Measurements from ENCODE around the gene STX3. TPM values are rescaled to one million over a fixed set of nuclear protein-coding genes. Genes with fewer than 3 reads are reported as not detected.

STX3 gene
- total RNA-seq, 1 experiment from 2014 or later: 20.4 TPM

GRCh38 chr11:59782080-59782479 lies 26.9 kb downstream of the STX3 start:
- Histone ChIP-seq H3K36me3 (ENCODE audit: control insufficient read depth in 1 of 2, insufficient read depth in 2 of 2, low read length in 2 of 2) (no peaks in the 10 kb centered on the region), H3K9me2 (ENCODE audit: insufficient read depth) (no peaks in the 10 kb centered on the region), H3K4me2 (ENCODE audit: low read length) (no peak overlapping the region), H3K27me3 (ENCODE audit: insufficient read depth, low read length) (no peaks in the 10 kb centered on the region), H2AFZ (ENCODE audit: low read depth, low read length, poor library complexity, severe bottlenecking) (no peak overlapping the region), H3K79me2 (ENCODE audit: insufficient read depth, low read length) (peaks cover 3% of the 10 kb centered on the region; the same call in 1 of the 2 replicates), H3K4me3 (replicated peaks in 1 of 2; ENCODE audit: low read depth in 1 of 2, low read length in 2 of 2) (no peak overlapping the region), H3K4me1 (ENCODE audit: control insufficient read depth in 1 of 2, insufficient read depth in 2 of 2, low read length in 2 of 2) (peaks cover 13 to 27% of the 10 kb centered on the region in 2 experiments), H3K9ac (ENCODE audit: low read length) (no peak overlapping the region), H3K9me3 (ENCODE audit: control insufficient read depth in 1 of 2, insufficient read depth in 1 of 2, low read depth in 1 of 2, low read length in 2 of 2) (no peaks in the 10 kb centered on the region), H3K27ac (ENCODE audit: low read depth, low read length) (no peak overlapping the region), H4K20me1 (ENCODE audit: insufficient read depth) (no peaks in the 10 kb centered on the region)
- CTCF ChIA-PET: no interaction called here
- POLR2A ChIA-PET: interaction anchor here (0.5 kb wide), 1 partner anchor 11 kb away, joined by 4 read pairs; no protein-coding TSS in a partner anchor
- DNase-seq (ENCODE audit: low read depth, low spot score): no peak
- intact Hi-C loops (cut with micrococcal nuclease): no loop called here
- no peak for ATAC-seq
- BruUV-seq (replicated peaks): no TSS peak
- RAD21 ChIA-PET (ENCODE audit: low non-redundant PET in 1 of 2, low total read pairs in 2 of 2, uncharacterized antibody in 2 of 2, unreplicated experiment in 2 of 2): no interaction called here
- TF ChIP-seq SP1 (IDR thresholded peaks at IDR 0.05; ENCODE audit: low read depth): no peak
- TF ChIP-seq EZH2 (IDR thresholded peaks at IDR 0.05): no peak
- no peak for TF ChIP-seq JUND (IDR thresholded peaks at IDR 0.05)
- no peak for TF ChIP-seq RAD21 (IDR thresholded peaks at IDR 0.05; ENCODE audit: low read depth)
- no peak for TF ChIP-seq CTCF (IDR thresholded peaks at IDR 0.05 in 2 of 3, conservative IDR thresholded peaks at IDR 0.05 in 1 of 3; ENCODE audit: borderline replicate concordance in 1 of 3, insufficient read depth in 1 of 3, low read depth in 2 of 3, low read length in 2 of 3)
- TF ChIP-seq, protein P1, sequence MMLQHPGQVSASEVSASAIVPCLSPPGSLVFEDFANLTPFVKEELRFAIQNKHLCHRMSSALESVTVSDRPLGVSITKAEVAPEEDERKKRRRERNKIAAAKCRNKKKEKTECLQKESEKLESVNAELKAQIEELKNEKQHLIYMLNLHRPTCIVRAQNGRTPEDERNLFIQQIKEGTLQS (IDR thresholded peaks at IDR 0.05): no peak
- TF ChIP-seq TCF7L2 (IDR thresholded peaks at IDR 0.05; ENCODE audit: borderline replicate concordance, extremely low read depth, insufficient read depth, insufficient read length): no peak
- TF ChIP-seq, protein P2, sequence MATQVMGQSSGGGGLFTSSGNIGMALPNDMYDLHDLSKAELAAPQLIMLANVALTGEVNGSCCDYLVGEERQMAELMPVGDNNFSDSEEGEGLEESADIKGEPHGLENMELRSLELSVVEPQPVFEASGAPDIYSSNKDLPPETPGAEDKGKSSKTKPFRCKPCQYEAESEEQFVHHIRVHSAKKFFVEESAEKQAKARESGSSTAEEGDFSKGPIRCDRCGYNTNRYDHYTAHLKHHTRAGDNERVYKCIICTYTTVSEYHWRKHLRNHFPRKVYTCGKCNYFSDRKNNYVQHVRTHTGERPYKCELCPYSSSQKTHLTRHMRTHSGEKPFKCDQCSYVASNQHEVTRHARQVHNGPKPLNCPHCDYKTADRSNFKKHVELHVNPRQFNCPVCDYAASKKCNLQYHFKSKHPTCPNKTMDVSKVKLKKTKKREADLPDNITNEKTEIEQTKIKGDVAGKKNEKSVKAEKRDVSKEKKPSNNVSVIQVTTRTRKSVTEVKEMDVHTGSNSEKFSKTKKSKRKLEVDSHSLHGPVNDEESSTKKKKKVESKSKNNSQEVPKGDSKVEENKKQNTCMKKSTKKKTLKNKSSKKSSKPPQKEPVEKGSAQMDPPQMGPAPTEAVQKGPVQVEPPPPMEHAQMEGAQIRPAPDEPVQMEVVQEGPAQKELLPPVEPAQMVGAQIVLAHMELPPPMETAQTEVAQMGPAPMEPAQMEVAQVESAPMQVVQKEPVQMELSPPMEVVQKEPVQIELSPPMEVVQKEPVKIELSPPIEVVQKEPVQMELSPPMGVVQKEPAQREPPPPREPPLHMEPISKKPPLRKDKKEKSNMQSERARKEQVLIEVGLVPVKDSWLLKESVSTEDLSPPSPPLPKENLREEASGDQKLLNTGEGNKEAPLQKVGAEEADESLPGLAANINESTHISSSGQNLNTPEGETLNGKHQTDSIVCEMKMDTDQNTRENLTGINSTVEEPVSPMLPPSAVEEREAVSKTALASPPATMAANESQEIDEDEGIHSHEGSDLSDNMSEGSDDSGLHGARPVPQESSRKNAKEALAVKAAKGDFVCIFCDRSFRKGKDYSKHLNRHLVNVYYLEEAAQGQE (IDR thresholded peaks at IDR 0.05; ENCODE audit: low read depth): no peak
